ENCODE results near the gene FERMT3. TPM values are rescaled to one million over a fixed set of nuclear protein-coding genes. Genes with fewer than 3 reads are reported as not detected.

The FERMT3 gene
- total and polyA plus RNA-seq, 2 of the 8 experiments (the other 6 are each of a cell fraction or from before 2014, with no cell fraction given) = 1.4 to 3.7 TPM

DNA sequence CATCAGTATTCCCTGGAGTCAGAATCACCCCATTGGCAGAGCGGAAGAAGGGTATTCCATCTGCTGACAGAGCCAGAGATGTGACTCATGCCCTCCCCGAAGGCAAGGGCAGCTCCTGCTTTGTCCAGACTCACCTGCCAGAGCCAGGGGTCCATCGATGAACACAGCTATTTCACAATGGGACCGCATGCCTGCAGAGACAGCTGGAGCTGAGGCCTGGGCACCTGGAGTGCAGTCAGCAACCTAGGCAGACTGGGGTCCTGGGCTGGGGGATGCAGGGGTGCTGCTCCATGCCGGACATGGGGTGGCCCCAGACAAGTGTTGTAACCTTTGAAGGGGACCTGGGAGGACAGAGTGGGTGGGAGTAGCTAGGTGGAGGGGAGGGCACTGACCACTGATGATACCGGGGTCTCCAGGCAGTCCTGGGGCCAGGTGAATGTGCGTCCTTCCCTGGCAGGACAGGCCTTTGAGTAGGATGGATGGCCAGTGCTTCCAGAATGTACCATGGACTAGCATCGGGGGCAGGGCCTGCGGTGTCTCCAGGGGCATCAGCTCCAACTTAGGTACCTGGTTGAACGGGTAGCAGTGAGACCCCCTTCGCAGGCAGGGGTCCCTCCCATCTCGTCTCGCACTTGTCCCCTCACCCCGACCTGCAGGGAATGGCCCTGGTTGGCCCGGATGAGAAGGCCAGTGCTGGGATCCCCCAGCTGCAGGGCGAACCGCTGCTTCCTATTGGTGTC is 17.8 kb downstream of the FERMT3 start:
- no peak overlapping the region for H3K4me3 ChIP-seq (ENCODE audit: extremely low read depth in 1 of 4, insufficient read depth in 2 of 4, low read depth in 3 of 4, low read length in 4 of 4)
- H3K4me2 ChIP-seq (ENCODE audit: insufficient read depth in 1 of 2, low read depth in 2 of 2, low read length in 2 of 2) = no peak overlapping the region; a peak in 1 of 4 replicates
- CTCF ChIA-PET (ENCODE audit: partially characterized antibody) = interaction anchor here (0.8 to 6.5 kb wide), 13 partner anchors 8 to 226 kb away, joined by 3 to 64 read pairs (median 4); partner anchors contain the start of genes FERMT3 and PLCB3

More for the DNA sequence above, 17.8 kb downstream of the FERMT3 start:
- Histone ChIP-seq H4K91ac (replicated peaks; ENCODE audit: insufficient read length, low read length) (no peak overlapping the region), H4K20me1 (replicated peaks in 1 of 2; ENCODE audit: control insufficient read depth in 1 of 2, insufficient read depth in 2 of 2, low read length in 2 of 2) (peaks cover 2 to 9% of the 10 kb centered on the region in 2 experiments), H2BK20ac (ENCODE audit: low read length) (no peak overlapping the region), H2BK5ac (ENCODE audit: low read depth, low read length) (no peak overlapping the region), H3K4me1 (replicated peaks in 1 of 4; ENCODE audit: control insufficient read depth in 3 of 4, insufficient read depth in 4 of 4, low read length in 3 of 4) (peaks cover 0 to 18% (median 12%) of the 10 kb centered on the region in 4 experiments; a peak in 6 of 7 replicates), H4K5ac (ENCODE audit: insufficient read length, low read depth, low read length) (no peak overlapping the region), H3K18ac (ENCODE audit: extremely low read depth, low read length) (no peak overlapping the region), H3K23me2 (ENCODE audit: low read depth, low read length) (peaks cover 10% of the 10 kb centered on the region; the same call in 1 of the 2 replicates), H2AFZ (ENCODE audit: low read length) (no peak overlapping the region), H2BK15ac (ENCODE audit: low read length) (no peak overlapping the region), H3K4ac (replicated peaks; ENCODE audit: insufficient read length, low read depth, low read length) (no peak overlapping the region), H3K27ac (ENCODE audit: low read depth, low read length) (no peak overlapping the region), H3K14ac (ENCODE audit: insufficient read length) (no peak overlapping the region), H3K9me3 (ENCODE audit: insufficient read depth in 2 of 2, low read depth in 1 of 2, low read length in 1 of 2) (no peaks in the 10 kb centered on the region), H3K23ac (ENCODE audit: insufficient read length) (no peak overlapping the region), H3K9ac (replicated peaks in 1 of 4; ENCODE audit: extremely low read depth in 1 of 4, low read depth in 3 of 4, low read length in 3 of 4) (no peak overlapping the region), H3K36me3 (ENCODE audit: control insufficient read depth in 2 of 4, insufficient read depth in 4 of 4, low read length in 3 of 4) (peaks cover 0 to 9% (median 5%) of the 10 kb centered on the region in 4 experiments; a peak in 4 of 8 replicates), H3K79me2 (ENCODE audit: control insufficient read depth in 1 of 2, insufficient read depth in 2 of 2, low read length in 2 of 2) (no peaks in the 10 kb centered on the region), H3K27me3 (replicated peaks in 1 of 4; ENCODE audit: control insufficient read depth in 3 of 4, extremely low read depth in 1 of 4, insufficient read depth in 3 of 4, low read length in 3 of 4) (no peaks in the 10 kb centered on the region), H2AK5ac (ENCODE audit: low read depth, low read length) (no peak overlapping the region), H2BK120ac (replicated peaks; ENCODE audit: low read depth, low read length) (no peak overlapping the region), H3K79me1 (ENCODE audit: low read depth, low read length) (no peaks in the 10 kb centered on the region), H3K56ac (replicated peaks; ENCODE audit: insufficient read length, low read depth, low read length) (no peak overlapping the region), H4K8ac (ENCODE audit: extremely low read depth, insufficient read depth, low read length) (peak overlapping the region; percentile 4; the same call in 1 of the 2 replicates), H2BK12ac (ENCODE audit: low read depth, low read length) (no peak overlapping the region)
- DNase-seq (ENCODE audit: low read depth in 1 of 2, low spot score in 2 of 2) = no peak
- no peak for FAIRE-seq
- WGBS, 2 experiments (ENCODE audit: extremely low coverage in 1 of 2, insufficient coverage in 1 of 2, insufficient read length in 1 of 2, insufficient replicate concordance in 2 of 2, low coverage in 1 of 2, low lambda C conversion rate in 2 of 2, missing lambda C conversion rate in 1 of 2) = 88% methylated on average over 15 of the region's 17 CpGs; no CpG with 5 or more reads in 1 of the 2 experiments
- no peak for TF ChIP-seq TEAD4 (IDR thresholded peaks at IDR 0.05; ENCODE audit: low read depth, low read length)
- no peak for TF ChIP-seq KDM5A (IDR thresholded peaks at IDR 0.05; ENCODE audit: low read length)
- TF ChIP-seq, protein P1, sequence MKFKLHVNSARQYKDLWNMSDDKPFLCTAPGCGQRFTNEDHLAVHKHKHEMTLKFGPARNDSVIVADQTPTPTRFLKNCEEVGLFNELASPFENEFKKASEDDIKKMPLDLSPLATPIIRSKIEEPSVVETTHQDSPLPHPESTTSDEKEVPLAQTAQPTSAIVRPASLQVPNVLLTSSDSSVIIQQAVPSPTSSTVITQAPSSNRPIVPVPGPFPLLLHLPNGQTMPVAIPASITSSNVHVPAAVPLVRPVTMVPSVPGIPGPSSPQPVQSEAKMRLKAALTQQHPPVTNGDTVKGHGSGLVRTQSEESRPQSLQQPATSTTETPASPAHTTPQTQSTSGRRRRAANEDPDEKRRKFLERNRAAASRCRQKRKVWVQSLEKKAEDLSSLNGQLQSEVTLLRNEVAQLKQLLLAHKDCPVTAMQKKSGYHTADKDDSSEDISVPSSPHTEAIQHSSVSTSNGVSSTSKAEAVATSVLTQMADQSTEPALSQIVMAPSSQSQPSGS (IDR thresholded peaks at IDR 0.05; ENCODE audit: low read length) = no peak
- peak; percentile 56; the same call in 1 of the 2 replicates for TF ChIP-seq POLR2AphosphoS5 (IDR thresholded peaks at IDR 0.05; ENCODE audit: low read depth, low read length)
- TF ChIP-seq, protein P2, sequence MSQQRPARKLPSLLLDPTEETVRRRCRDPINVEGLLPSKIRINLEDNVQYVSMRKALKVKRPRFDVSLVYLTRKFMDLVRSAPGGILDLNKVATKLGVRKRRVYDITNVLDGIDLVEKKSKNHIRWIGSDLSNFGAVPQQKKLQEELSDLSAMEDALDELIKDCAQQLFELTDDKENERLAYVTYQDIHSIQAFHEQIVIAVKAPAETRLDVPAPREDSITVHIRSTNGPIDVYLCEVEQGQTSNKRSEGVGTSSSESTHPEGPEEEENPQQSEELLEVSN (IDR thresholded peaks at IDR 0.05) = no peak
- POLR2A ChIA-PET (ENCODE audit: partially characterized antibody) = interaction anchor here (0.7 to 14.1 kb wide), 10 partner anchors 10 to 50 kb away, joined by 3 to 253 read pairs (median 18); partner anchors contain the start of genes FERMT3, FKBP2, PLCB3 and PPP1R14B

Measured in H1 (cell line).